ENCODE data around the gene OBSCN.

The OBSCN gene

GRCh38 chr1:228337031-228337564 lies 129.3 kb downstream of the OBSCN start:
- H3K4me3 ChIP-seq (replicated peaks; ENCODE audit: low read depth, low read length) = no peak overlapping the region
- TF ChIP-seq CTCF (IDR thresholded peaks at IDR 0.05; ENCODE audit: low read length, missing control alignments) = no peak
- DNase-seq (ENCODE audit: low read depth) = no peak

- no peak for TF ChIP-seq CTCF (IDR thresholded peaks at IDR 0.05; ENCODE audit: low read length, missing control alignments)
- DNase-seq (ENCODE audit: low read depth) = no peak
- no peak overlapping the region for H3K4me3 ChIP-seq (replicated peaks; ENCODE audit: low read depth, low read length)
Measured at GRCh38 chr1:228337711-228338520, 130.1 kb downstream of the OBSCN start.

DNA sequence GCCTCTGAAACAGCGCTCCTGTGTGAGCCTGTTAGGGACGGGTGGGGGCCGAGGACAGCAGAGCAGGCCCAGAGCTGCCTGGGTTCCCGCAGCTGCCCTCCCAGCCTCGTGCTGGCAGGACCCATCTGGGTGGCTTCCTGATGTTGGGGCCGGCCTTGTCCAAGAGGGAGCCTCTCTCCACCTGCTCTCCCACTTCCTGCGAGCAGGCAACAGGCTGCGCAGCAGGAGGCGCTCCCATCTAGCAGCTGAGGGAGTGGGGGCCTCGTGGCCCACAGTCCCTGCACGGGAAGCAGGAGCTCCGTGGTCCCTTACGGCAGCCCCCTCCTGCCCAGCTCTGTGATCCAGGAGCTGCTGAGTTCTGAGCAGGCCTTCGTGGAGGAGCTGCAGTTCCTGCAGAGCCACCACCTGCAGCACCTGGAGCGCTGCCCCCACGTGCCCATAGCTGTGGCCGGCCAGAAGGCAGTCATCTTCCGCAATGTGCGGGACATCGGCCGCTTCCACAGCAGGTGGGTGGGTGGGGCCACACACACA lies 130.7 kb downstream of the OBSCN start:
- H3K4me3 ChIP-seq (replicated peaks; ENCODE audit: low read depth, low read length) = no peak overlapping the region
- DNase-seq (ENCODE audit: low read depth) = no peak
- TF ChIP-seq CTCF (IDR thresholded peaks at IDR 0.05; ENCODE audit: low read length, missing control alignments) = no peak

- TF ChIP-seq CTCF (IDR thresholded peaks at IDR 0.05; ENCODE audit: low read length, missing control alignments) = no peak
- H3K4me3 ChIP-seq (replicated peaks; ENCODE audit: low read depth, low read length) = no peak overlapping the region
- no peak for DNase-seq (ENCODE audit: low read depth)
Measured at GRCh38 chr1:228339059-228339704, 131.3 kb downstream of the OBSCN start.

- no peak overlapping the region for H3K4me3 ChIP-seq (replicated peaks; ENCODE audit: low read depth, low read length)
- no peak for TF ChIP-seq CTCF (IDR thresholded peaks at IDR 0.05; ENCODE audit: low read length, missing control alignments)
- no peak for DNase-seq (ENCODE audit: low read depth)
Measured at GRCh38 chr1:228339766-228340685, 132.2 kb downstream of the OBSCN start.

DNA sequence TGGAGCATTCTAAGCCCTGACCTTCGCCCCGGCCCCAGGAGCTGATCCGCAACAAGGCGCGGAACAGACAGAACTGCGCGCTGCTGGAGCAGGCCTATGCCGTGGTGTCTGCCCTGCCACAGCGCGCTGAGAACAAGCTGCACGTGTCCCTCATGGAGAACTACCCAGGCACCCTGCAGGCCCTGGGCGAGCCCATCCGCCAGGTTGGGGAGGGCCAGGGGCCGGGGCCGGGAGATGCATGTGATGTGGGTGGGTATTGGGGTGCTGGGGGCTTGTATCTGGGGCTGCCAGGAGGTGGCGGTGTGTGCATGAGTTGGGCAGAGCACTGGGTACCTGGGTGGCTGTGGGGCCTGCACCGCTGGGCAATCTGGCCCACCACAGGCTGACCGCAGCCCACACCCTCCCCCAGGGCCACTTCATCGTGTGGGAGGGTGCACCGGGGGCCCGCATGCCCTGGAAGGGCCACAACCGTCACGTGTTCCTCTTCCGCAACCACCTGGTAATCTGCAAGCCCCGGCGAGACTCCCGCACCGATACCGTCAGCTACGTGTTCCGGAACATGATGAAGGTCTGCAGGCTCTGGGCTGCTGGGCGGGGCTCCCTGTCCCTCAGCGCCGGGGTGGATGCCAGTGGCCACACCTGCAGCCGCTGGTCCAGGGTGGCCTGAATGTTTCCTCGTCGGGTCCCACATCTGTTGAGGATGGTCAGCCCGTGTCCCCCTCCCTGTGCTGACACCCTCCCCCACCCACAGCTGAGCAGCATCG lies 133.0 kb downstream of the OBSCN start:
- no peak overlapping the region for H3K4me3 ChIP-seq (replicated peaks; ENCODE audit: low read depth, low read length)
- peak; percentile 24 for TF ChIP-seq CTCF (IDR thresholded peaks at IDR 0.05; ENCODE audit: low read length, missing control alignments)
- no peak for DNase-seq (ENCODE audit: low read depth)
